HG02970 (cell line): Measurements from ENCODE around the gene CEP57L1.
"Not testable (repeated sequence)": the region's sequence is repeated elsewhere in the genome, so short reads cannot be mapped to it uniquely, and the experiment has no call there.

Experiments used
- ATAC-seq: cut with Tn5 transposase; IDR thresholded peaks from one replicate; pipeline ENCODE4 v1.9.1; 2021; ENCODE audit warnings: mild to moderate bottlenecking, moderate library complexity, moderate number of reproducible peaks; ENCODE audit not compliant: unreplicated experiment, low FRiP score

CEP57L1 gene

DNA sequence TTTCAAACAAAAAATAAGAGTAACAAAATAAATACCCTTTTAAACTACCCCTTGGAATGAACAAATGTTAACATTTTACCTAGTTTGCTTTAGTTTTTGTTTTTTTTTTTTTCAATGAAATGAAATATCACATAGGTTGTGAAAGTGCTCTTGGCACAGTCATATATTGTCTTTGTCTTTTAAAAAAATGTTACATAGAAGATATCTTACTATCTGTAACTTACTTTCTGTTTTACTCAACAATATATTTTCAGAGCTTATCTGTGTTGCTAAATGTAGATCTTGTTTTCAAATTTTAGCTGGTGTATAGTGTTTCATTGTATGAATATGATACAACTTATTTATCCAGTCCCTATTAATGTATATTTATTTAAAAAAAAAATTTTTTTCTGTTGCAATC lies 8.6 kb downstream of the CEP57L1 start:
- ATAC-seq, result no peak

DNA sequence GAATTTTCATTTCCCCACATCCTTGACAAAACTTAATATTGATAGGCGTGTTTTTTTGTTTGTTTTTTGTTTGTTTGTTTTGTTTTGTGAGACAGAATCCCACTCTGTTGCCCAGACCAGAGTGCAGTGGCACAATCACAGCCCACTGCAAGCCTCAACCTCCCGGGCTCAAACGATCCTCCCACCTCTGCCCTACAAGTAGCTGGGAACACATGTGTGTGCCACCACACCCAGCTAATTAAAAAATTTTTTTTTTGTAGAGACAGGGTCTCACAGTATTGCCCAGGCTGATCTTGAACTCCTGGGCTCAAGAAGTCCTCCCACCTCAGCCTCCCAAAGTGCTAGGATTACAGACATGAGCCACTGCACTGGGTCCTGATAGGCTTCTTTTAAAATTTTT lies 9.2 kb downstream of the CEP57L1 start:
- no peak for ATAC-seq

GRCh38 chr6:109105681-109106080 lies 10.4 kb downstream of the CEP57L1 start:
- no peak for ATAC-seq

DNA sequence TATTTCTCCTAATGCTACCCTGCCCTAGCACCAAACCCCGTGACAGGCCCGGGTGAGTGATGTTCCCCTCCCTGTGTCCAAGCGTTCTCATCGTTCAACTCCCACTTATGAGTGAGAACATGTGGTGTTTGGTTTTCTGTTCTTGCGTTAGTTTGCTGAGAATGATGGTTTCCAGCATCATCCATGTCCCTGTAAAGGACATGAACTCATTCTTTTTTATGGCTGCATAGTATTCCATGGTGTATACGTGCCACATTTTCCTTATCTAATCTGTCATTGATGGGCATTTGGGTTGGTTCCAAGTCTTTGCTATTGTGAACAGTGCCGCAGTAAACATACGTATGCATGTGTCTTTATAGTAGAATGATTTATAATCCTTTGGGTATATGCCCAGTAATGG lies 14.4 kb downstream of the CEP57L1 start:
- not testable (repeated sequence) for ATAC-seq

- ATAC-seq, result not testable (repeated sequence)
Observed at GRCh38 chr6:109112663-109113062, 17.4 kb downstream of the CEP57L1 start.

DNA sequence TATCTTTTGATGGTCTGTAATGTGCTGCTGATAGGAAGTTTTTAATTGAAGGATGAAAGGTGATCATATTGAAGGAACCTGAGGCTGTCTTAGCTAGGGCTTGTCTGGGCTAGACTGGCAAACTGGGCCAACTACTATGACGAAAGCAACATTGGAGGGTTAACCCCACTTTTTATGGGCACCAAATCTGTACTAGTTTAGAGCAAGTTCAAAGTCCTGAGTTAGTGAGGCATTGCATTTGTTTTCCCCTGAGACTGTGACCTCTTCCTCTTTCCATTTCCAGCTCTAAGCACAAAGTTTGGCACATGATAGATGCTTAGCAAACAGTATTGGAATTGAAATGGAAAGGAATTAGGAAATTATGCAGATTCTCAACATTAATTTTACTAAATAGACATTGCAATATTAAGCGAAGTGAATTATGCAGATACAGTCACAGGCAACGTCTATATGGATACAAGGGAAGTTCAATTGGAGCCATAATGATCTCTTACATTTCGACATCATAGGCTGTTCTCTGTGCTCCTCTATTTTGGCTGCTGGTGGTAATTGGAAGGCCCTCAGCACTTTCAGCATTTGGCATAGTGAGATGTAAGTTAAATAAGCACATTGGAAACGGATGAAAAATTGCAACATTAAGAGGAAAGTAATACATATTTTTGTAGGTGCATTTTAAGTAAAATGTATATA lies 22.2 kb downstream of the CEP57L1 start:
- no peak for ATAC-seq

- ATAC-seq, result no peak
Observed at GRCh38 chr6:109118337-109118736, 23.0 kb downstream of the CEP57L1 start.

DNA sequence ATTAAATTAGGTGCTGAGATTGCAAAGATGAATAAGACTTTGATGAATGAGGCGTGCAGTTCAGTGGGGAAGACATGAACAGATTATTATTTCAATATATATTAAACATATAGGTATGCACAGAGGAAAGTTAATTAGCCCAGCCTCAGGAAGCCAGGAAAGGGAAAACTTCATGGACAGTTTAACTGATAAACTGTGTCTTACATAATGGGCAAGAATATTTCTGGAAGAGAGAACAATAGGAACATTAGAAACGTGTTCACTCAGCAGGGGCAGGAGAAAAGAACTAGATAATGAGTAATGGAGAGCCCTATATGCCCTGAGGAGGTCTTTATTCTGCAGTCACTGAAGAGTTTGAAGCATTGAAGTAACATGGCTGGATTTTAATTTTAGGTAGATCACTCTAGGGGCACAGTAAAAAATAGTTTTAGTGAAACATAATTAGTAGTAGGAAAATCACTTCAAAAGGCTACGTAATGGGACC lies 23.6 kb downstream of the CEP57L1 start:
- no peak for ATAC-seq

- no peak for ATAC-seq
Observed at GRCh38 chr6:109121411-109121810, 26.1 kb downstream of the CEP57L1 start.

- no peak for ATAC-seq
Observed at GRCh38 chr6:109124219-109124618, 28.9 kb downstream of the CEP57L1 start.

DNA sequence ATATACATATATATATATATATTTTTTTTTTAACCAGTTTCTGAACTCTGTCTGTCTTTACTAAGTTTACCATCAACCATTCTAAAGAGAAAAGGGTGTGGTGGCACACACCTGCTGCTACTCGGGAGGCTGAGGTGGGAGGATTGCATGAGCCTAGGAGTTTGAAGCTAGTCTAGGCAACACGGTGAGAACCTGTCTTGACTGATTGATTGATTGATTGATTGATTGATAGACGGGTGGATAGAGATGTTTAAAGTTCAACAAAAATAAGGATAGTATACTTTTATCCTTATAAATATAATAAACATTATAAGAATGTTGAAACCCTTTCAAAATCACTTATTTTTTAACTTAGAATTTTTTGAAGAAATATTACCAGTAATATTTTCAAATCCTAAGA lies 30.2 kb downstream of the CEP57L1 start:
- ATAC-seq, result no peak

- ATAC-seq, result no peak
Observed at GRCh38 chr6:109130065-109130464, 34.8 kb downstream of the CEP57L1 start.

- ATAC-seq, result not testable (repeated sequence)
Observed at GRCh38 chr6:109135600-109135999, 40.3 kb downstream of the CEP57L1 start.

- not testable (repeated sequence) for ATAC-seq
Observed at GRCh38 chr6:109136039-109136438, 40.7 kb downstream of the CEP57L1 start.

DNA sequence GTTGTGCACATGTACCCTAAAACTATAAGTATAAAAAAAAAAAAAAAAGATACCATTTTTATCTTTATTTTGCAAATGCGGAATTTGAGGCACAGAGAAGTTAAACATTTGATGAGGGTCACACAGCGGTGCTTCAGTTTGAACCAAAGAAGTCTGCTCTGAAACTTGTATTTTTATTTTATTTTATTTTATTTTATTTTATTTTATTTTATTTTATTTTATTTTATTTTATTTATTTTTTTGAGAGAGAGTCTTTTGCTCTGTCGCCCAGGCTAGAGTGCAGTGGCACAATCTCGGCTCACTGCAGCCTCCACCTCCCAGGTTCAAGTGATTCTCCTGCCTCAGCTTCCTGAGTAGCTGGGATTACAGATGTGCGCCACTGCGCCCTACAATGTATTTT lies 41.2 kb downstream of the CEP57L1 start:
- not testable (repeated sequence) for ATAC-seq

- ATAC-seq, result no peak
Observed at GRCh38 chr6:109139109-109139508, 43.8 kb downstream of the CEP57L1 start.

GRCh38 chr6:109142067-109142466 lies 46.8 kb downstream of the CEP57L1 start:
- not testable (repeated sequence) for ATAC-seq

DNA sequence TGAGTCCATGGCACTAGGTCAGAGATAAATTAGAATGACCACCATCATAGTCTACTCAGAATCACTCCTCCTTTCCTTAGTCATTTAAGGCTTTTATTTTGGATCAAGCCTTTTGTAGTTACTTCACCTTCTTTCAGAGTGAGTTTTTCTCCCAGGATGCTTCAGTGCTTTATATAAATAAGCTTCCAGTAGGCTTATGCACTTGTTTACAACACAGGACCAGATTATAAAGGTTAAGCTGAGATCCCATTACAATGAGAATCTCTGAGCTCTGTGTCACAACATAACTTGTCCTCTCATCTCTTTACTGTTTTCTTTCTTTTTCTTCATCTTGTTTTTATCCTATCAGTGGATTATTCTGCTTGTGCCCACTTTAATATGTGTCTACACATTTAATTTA lies 47.9 kb downstream of the CEP57L1 start:
- no peak for ATAC-seq

- not testable (repeated sequence) for ATAC-seq
Observed at GRCh38 chr6:109148251-109148650, 52.9 kb downstream of the CEP57L1 start.

DNA sequence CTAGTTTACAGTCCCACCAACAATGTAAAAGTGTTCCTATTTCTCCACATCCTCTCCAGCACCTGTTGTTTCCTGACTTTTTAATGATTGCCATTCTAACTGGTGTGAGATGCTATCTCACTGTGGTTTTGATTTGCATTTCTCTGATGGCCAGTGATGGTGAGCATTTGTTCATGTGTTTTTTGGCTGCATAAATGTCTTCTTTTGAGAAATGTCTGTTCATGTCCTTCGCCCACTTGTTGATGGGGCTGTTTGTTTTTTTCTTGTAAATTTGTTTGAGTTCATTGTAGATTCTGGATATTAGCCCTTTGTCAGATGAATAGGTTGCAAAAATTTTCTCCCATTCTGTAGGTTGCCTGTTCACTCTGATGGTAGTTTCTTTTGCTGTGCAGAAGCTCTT lies 53.4 kb downstream of the CEP57L1 start:
- ATAC-seq, result not testable (repeated sequence)

DNA sequence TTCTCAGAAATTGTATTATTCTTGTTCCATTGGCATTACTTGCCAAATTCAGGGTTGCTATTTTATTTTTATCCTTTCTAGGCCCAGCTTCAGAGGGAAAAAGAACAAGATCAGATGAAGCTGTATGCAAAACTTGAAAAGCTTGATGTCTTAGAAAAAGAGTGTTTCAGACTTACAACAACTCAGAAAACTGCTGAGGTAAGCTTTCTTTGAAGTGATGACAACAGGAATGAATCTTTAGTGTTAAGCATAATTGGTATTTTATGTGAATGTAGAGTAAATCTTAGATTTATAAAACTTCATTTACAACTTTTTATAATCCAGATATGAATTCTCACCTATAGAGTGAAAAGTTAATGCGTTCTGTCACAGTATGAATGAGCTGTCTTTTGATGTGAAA lies 58.4 kb downstream of the CEP57L1 start:
- ATAC-seq, result no peak

DNA sequence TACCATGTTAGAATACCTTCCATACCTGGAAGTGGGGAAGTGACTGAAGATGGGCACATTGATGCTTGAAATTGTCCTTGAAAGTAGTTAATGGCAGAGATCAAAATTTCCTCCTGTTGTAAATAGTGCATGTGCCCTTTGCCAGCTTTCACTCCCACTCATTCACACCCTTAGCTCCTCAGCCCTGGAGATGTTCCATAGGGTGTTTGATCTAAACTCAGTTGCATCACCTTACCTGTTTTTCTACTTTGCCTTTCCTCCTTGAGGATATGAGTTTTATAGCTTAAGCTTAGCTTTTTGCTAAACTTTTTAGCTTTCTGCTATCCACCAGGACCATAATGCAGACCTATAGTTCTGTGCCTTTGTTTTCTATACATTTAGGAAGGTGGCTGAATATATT lies 69.0 kb downstream of the CEP57L1 start:
- no peak for ATAC-seq
